Stimulated activated memory B cell treated with anti-CD40 and anti-IgM and Interleukin-4, amounts not matched to agents 10 μg/mL and 1 μg/mL and 100 μg/mL, for 72 hours (primary cell): ENCODE data around the gene USP25.

Source experiments
- ATAC-seq: fragments of 150-1000 bp; cut with Tn5 transposase; 2 replicates; pipeline ENCODE4 v1.10.0; 2021
- H3K27ac Mint-ChIP-seq: one replicate; pipeline ENCODE4 v1.8.0; 2022; ENCODE audit warnings: mild to moderate bottlenecking, mixed read lengths
- H3K27me3 Mint-ChIP-seq: one replicate; pipeline ENCODE4 v1.8.0; 2022; ENCODE audit warnings: mixed read lengths
- H3K36me3 Mint-ChIP-seq: one replicate; pipeline ENCODE4 v1.8.0; 2022; ENCODE audit warnings: mixed read lengths
- H3K4me1 Mint-ChIP-seq: one replicate; pipeline ENCODE4 v1.8.0; 2022; ENCODE audit warnings: mixed read lengths
- H3K4me3 Mint-ChIP-seq: one replicate; pipeline ENCODE4 v1.8.0; 2022; ENCODE audit warnings: mild to moderate bottlenecking, moderate library complexity, mixed read lengths
- H3K9me3 Mint-ChIP-seq: one replicate; pipeline ENCODE4 v1.8.0; 2022; ENCODE audit warnings: mixed read lengths

Gene USP25

DNA sequence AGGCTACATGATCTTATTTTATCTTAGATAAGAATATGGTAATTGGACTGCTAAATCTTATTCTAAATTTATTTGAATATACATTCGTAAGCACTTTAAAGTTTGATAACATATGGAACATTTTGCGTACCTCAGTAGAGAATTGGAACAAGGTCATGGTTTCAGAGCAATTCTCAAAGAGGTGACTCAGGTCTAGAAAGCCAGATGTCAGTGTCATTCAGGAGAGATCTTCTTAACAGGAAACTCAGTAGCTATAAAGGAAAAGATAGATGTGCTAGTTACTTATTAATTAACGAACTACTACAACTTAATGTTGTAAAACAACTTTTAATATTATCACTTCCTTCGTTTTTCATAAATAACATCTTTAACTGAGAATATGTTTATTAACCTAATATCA is 142.5 kb downstream of the USP25 start:
- no peak for ATAC-seq
- Mint-ChIP-seq H3K27ac (no peak overlapping the region), H3K4me3 (no peak overlapping the region), H3K9me3 (peaks cover 5% of the 10 kb centered on the region), H3K27me3 (no peaks in the 10 kb centered on the region), H3K36me3 (peaks cover 53% of the 10 kb centered on the region), H3K4me1 (no peaks in the 10 kb centered on the region)

DNA sequence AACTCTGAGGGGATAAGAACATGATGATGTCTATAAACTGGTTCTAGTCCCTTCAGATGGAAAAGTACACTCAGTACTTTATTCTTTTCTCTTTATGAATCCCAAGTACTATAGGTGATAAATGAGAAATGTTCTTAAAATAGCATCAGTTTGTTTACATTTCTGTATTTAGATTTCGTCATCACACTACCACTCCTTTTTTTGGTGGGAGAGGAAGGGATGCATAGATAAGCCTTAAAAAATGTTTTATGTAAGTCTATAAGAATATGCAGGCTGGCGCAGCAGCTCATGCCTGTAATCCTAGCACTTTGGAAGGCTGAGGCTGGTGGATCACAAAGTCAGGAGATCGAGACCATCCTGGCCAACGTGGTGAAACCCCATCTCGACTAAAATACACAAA is 144.8 kb downstream of the USP25 start:
- ATAC-seq = no peak
- Mint-ChIP-seq H3K27me3 (no peaks in the 10 kb centered on the region), H3K36me3 (peaks cover 54% of the 10 kb centered on the region), H3K4me1 (no peaks in the 10 kb centered on the region), H3K27ac (no peak overlapping the region), H3K4me3 (no peak overlapping the region), H3K9me3 (peaks cover 5% of the 10 kb centered on the region)

- Mint-ChIP-seq H3K4me1 (no peaks in the 10 kb centered on the region), H3K9me3 (peaks cover 5% of the 10 kb centered on the region), H3K27me3 (no peaks in the 10 kb centered on the region), H3K27ac (no peak overlapping the region), H3K36me3 (peaks cover 61% of the 10 kb centered on the region), H3K4me3 (no peak overlapping the region)
- ATAC-seq = no peak
Measured at GRCh38 chr21:15875286-15875685, 145.5 kb downstream of the USP25 start.

DNA sequence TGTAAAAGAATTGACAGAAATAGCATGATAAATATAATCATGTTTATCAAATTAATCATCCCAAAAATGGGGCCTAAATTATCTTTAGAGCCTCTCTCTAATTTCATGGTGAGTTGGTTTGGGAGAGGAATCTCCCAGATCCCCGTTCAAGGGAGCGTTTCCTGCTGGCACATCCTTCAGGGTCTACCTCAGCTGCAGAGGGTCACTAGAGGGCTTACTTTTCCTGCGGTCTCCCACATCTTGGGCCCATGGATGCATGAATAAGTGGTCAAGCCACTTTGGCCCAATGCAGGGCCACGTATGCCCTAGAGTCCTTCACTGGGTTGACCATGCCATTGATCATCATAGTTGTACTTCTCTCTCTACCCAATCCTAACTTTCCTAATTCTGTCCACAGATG is 164.1 kb downstream of the USP25 start:
- Mint-ChIP-seq H3K4me1 (no peaks in the 10 kb centered on the region), H3K27me3 (peaks cover 12% of the 10 kb centered on the region), H3K9me3 (peaks cover 9% of the 10 kb centered on the region), H3K36me3 (no peaks in the 10 kb centered on the region), H3K4me3 (no peak overlapping the region), H3K27ac (no peak overlapping the region)
- ATAC-seq = no peak

DNA sequence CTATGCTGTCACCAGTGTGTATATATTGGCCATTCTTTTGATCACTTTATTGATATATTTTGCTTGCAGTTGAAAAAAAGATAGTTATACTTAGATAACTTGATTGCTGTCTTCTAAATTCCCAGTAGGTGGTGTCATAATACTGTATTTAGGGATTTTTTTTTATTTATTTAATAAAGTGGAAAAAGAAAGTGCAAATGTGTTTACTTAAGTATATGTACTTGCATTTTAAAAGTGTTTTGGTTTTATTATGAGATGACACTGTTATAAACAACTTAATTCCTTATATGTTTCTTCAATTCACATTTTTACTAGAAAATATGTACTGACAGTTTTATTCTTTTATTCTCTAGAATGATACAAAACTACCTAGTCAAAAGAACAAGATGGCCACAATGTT is 164.8 kb downstream of the USP25 start:
- Mint-ChIP-seq H3K4me3 (no peak overlapping the region), H3K9me3 (peaks cover 12% of the 10 kb centered on the region)

GRCh38 chr21:15895142-15896106 is 165.6 kb downstream of the USP25 start:
- Mint-ChIP-seq H3K4me3 (no peak overlapping the region), H3K27me3 (peaks cover 12% of the 10 kb centered on the region), H3K36me3 (no peaks in the 10 kb centered on the region), H3K9me3 (peaks cover 17% of the 10 kb centered on the region), H3K27ac (no peak overlapping the region), H3K4me1 (no peaks in the 10 kb centered on the region)
- no peak for ATAC-seq

More for the DNA sequence above, 164.8 kb downstream of the USP25 start:
- Mint-ChIP-seq H3K27me3 (peaks cover 12% of the 10 kb centered on the region), H3K4me1 (no peaks in the 10 kb centered on the region), H3K36me3 (no peaks in the 10 kb centered on the region), H3K27ac (no peak overlapping the region)
- no peak for ATAC-seq

DNA sequence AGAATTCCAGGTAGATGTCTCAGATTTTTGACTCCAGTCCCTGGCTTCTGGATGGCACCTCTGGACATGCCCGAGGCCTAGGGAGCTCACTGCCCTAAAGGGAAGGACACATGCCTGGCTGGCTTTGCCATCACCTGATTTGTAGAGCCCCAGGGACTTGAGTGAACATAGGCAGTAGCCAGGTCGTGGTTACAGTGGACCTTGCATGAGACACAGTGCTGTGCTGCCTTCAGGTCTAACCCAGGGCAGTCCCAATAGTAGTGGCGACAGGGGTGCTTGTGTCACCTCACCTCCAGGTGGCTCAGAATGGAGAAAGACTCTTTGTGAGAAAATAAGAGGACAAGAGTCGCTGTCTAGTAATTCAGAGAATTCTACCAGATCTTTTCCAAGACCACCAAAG is 166.7 kb downstream of the USP25 start:
- peaks cover 26% of the 10 kb centered on the region for H3K9me3 Mint-ChIP-seq
- H3K27me3 Mint-ChIP-seq = peaks cover 12% of the 10 kb centered on the region
- ATAC-seq = no peak
- H3K4me1 Mint-ChIP-seq = no peaks in the 10 kb centered on the region
- no peak overlapping the region for H3K27ac Mint-ChIP-seq
- H3K36me3 Mint-ChIP-seq = no peaks in the 10 kb centered on the region
- H3K4me3 Mint-ChIP-seq = no peak overlapping the region

GRCh38 chr21:15904389-15904788 is 174.6 kb downstream of the USP25 start:
- no peak overlapping the region for H3K27ac Mint-ChIP-seq
- H3K9me3 Mint-ChIP-seq = peaks cover 28% of the 10 kb centered on the region
- H3K27me3 Mint-ChIP-seq = no peaks in the 10 kb centered on the region
- no peaks in the 10 kb centered on the region for H3K36me3 Mint-ChIP-seq
- no peaks in the 10 kb centered on the region for H3K4me1 Mint-ChIP-seq
- no peak overlapping the region for H3K4me3 Mint-ChIP-seq
- ATAC-seq = no peak

GRCh38 chr21:15908187-15908586 is 178.4 kb downstream of the USP25 start:
- no peaks in the 10 kb centered on the region for H3K4me1 Mint-ChIP-seq
- peaks cover 16% of the 10 kb centered on the region for H3K9me3 Mint-ChIP-seq
- no peak for ATAC-seq
- no peak overlapping the region for H3K27ac Mint-ChIP-seq
- H3K36me3 Mint-ChIP-seq = no peaks in the 10 kb centered on the region
- H3K27me3 Mint-ChIP-seq = no peaks in the 10 kb centered on the region
- no peak overlapping the region for H3K4me3 Mint-ChIP-seq

DNA sequence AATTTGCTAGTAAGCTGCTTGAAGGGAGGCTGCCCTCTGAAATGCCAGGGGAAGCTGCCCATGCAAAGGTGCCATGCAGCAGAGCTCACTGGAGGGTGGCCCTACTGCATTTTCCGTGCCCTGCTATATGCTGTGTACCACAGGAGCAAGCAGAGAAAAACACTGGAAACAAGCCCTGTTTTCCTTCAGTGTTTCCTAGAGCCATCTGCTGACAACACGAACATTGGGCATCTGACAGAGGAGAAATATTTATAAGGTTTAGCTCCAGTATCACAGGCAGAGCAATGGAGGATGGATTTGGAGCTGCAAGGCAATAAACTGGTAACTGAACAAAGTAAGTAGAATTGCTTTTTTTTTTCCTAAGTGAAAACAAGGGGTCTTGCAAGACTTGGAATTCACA is 198.4 kb downstream of the USP25 start:
- Mint-ChIP-seq H3K36me3 (no peaks in the 10 kb centered on the region), H3K9me3 (peaks cover 7% of the 10 kb centered on the region), H3K27ac (no peak overlapping the region), H3K4me3 (no peak overlapping the region), H3K4me1 (no peaks in the 10 kb centered on the region), H3K27me3 (peaks cover 11% of the 10 kb centered on the region)
- no peak for ATAC-seq

GRCh38 chr21:15928686-15929425 is 199.1 kb downstream of the USP25 start:
- ATAC-seq = no peak
- Mint-ChIP-seq H3K9me3 (peaks cover 7% of the 10 kb centered on the region), H3K27ac (no peak overlapping the region), H3K4me1 (no peaks in the 10 kb centered on the region), H3K36me3 (no peaks in the 10 kb centered on the region), H3K27me3 (peaks cover 11% of the 10 kb centered on the region), H3K4me3 (no peak overlapping the region)

GRCh38 chr21:15929536-15929935 is 199.8 kb downstream of the USP25 start:
- no peaks in the 10 kb centered on the region for H3K36me3 Mint-ChIP-seq
- no peak for ATAC-seq
- H3K9me3 Mint-ChIP-seq = peaks cover 7% of the 10 kb centered on the region
- H3K4me3 Mint-ChIP-seq = no peak overlapping the region
- no peak overlapping the region for H3K27ac Mint-ChIP-seq
- H3K27me3 Mint-ChIP-seq = peaks cover 11% of the 10 kb centered on the region
- H3K4me1 Mint-ChIP-seq = no peaks in the 10 kb centered on the region
